NAMALWA (cell line): Measurements from ENCODE around the gene CPNE5.

Experiments used
- DNase-seq: peaks from one replicate; pipeline ENCODE4 v3.0.0-alpha.2; 2015; ENCODE audit warnings: low spot score

The CPNE5 gene

DNA sequence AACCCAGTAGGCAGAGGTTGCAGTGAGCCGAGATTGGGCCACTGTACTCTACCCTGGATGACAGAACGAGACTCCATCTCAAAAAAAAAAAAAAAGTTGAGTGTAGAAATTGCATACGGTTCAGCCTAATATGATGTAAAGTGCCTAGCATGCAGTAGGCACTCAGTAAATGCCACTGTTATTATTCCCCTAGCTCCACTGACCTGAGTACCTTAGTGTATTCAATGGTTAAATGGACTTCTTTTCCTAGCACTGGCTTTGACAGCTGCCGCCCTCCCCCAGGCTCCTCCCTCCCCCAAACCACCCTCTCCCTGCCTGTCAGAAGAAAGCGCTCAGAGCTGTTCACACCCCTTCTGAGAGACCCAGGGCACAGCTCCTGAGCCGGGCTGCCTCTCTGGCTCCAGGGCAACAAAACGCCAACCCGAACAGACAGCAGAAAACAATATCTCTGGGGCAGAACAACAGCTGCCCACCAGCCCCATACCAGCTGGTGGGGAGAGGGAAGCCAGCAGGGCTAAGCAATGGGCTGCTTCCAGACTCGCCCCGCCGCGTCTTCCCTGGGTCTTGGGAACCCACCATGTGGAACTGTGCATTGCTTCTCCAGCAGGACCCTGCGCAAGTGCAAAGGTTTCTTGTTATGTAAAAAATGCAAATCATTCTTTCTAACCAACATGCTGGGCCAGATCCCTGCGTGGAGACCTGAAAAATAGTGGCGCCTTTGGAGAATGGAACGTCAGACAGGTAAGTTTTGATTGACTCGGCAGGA, 4.5 kb downstream of the CPNE5 start:
- DNase-seq: no peak

DNA sequence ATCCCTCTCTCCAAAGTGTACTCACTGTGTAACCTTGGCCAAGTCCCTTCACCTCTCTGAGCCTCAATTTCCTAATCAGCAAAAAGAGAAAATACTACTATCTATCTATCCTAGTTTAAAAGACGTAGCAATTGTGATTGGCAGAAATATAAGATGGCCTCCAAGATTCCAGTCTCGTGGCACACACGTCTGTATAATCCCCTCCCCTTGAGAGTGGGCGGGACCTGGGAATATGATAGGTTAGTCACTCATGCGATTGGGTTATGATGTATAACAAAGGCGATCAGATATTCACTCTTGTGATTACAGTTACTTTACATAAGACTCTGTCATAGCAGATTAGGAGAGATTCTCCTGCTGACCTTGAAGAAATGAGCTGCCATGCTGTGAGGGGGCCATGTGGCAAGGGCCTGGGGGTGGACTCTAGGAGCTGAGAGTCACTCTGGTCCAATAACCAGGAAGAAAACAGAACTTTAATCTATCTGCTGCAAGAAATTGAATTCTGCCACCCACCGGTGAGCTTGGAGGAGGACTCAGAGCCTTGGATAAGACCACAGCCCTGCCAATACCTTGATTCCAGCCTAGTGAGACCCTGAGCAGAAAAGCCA, 6.0 kb downstream of the CPNE5 start:
- DNase-seq: no peak

DNA sequence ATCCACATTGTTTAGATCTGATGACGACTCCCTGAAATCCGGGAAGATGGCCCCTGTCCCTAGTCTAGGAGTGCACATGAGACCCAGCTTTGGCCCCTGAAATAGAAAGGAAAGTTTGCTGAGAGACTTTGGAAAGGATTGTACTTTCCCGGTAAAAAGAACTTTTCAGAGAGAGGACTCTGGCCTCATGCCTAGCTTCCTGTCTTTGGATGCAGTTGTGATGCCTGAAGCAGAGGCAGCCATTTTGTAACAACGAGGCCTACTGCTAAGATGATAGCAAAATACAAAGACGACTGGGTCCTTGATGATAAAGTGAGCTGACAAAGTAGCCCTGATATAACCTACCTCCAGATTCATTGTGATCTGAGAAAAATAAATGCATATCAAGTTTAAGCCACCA, 6.9 kb downstream of the CPNE5 start:
- no peak for DNase-seq

DNA sequence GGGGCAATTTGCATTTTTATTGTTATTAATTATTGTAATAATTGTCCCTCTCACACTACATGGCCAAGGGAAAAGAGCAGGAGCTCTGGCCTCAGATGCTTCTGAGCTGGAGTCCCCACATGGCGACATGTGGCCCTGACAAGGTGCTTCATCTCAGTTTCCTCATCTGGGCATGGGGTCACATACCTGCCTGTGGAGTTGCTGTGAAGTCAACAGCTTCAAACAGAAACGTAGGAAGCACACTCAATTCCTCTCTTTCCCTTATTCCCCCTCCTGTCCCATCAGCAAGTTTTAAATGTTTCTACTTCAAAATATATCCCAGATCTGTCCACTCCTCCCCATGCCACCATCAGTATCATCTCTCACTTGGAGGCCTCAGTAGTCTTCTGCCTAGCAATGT, 8.7 kb downstream of the CPNE5 start:
- DNase-seq: no peak

DNA sequence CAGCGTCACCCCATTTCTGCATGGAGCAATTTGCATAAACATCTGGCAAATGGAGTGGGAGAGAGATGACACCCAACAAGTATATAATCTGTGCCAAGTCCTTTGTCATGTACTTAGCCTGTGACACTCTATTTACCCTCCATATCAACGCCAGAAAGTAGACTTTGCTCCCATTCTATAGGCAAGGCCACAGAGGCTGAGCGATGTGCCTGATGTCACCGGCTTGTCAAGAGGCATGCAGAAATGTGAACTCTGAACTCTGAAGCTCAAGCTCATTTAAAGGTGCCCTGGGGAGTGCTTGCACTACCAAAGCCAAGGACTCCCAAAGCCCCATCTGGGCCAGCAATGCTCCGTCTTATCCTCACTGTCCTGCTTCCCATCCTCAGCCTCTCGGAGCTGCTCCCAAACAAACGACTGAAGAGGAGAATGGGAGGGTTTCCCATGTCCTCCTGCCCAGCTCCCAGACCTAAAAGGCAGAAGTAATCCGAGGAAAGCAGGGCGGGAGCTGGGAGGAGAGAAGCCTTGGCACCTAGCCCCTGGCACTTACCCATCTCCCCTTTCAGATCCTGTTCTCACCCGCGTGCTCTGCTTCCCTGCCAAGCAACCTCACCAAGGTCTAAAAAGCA, 9.2 kb downstream of the CPNE5 start:
- DNase-seq: no peak

DNA sequence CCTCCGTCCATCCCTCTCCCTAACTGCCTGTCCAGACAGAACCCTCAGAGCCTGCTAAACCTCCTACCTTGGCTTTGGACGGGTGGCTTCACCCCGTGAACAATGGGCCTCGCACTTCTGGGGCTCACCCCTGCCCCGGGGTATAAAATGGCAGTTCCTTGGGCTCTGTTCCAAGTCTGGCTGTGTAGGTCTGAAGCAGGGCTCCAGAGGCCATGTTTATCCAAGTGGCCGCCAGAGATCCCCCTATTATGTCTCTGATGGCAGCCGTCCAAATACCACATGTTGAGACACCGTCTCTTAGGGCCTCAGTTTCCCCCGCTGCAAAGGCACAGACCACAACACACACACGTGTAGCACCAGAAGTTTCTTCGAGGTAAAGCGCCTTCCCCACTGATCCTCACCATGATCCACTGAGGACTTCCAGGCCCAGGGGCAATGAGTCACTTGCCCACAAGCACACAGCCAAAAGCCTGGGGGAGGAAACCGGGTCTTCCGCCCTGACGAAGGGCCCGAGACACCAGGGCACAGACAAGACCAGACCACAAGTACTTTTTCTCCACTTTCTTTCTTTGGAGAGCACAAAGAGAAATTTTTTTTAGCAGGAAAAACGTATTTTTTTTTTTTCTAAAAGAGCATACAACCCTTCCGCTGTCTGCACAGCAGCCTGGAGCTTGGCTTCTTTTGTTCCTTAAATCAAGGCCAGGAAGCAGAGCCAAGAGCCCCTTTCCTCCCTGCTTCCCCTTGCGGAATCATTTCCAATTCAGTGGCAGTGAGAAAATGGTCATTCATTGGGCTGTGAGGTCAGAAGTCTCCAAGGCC, 11.8 kb downstream of the CPNE5 start:
- DNase-seq: no peak

DNA sequence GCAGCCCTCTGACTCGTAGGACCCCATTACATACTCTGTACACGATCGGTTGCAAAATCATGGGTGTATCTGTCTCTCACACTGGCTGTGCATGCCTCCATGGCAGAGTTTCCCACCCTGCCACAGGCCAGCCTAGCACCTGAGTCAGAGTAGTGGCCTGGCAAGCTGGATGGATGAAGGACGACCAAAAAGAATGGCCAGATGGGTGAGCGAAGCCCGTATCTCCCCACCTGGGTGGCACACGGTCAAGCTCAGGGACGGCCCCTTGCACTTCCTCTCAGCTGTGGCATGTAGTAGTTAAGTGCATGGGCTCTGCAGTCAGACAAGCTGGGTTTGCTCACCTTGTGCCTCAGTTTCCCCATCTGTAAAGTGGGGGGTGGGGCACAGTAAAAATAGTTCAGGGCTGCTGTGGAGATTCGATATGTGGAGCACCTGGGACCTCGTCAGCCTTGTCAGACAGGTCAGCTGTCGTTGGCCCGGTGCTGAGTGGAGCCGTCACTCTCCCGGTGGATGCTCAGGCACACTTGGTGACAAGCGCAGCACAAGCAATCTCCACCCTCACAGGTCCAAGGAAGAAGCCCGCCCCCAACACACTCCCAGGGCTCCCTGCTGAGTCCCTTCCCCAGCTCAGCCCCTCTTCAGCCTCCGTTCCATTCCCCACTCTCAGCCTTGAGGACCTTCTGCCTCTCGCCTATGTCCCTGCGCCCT, 12.6 kb downstream of the CPNE5 start:
- DNase-seq: no peak

DNA sequence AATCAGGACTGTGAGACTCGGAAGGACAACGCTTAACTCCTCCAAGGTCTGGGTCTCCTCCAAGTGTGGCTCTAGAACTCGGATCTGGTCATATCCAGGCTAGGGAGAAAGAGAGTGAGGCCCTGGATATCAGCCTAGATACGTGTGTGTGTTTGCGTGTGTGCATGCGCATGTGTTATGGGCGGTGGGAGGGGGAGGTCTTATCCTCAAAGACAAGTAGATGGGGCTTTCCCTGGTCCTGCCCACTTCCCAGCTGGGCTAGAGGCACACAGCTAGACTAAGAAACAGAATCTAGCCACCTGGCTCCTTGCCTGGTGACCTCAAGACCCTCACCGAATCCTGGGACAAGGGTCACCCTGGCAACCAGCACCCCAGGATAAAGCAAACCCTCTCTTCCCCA, 13.2 kb downstream of the CPNE5 start:
- DNase-seq: no peak

DNA sequence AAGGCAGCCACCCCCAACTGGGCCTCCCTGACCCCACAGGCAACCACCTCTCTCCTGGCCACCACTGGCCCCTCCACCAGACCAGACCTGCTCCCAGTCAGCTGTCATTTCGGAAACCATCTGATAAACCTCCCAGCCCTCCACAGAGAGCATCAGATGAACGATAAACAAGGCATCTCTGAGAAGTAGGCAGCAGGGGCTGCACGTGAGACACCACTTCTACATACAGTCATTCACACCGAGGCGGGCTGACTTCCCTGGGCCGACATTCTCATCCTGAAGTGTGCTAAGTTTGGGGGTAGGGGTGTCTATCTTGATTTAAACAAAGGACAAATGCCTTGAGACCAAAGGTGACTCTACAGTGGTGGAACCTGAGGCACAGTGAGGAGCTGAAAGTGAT, 13.8 kb downstream of the CPNE5 start:
- DNase-seq: no peak

DNA sequence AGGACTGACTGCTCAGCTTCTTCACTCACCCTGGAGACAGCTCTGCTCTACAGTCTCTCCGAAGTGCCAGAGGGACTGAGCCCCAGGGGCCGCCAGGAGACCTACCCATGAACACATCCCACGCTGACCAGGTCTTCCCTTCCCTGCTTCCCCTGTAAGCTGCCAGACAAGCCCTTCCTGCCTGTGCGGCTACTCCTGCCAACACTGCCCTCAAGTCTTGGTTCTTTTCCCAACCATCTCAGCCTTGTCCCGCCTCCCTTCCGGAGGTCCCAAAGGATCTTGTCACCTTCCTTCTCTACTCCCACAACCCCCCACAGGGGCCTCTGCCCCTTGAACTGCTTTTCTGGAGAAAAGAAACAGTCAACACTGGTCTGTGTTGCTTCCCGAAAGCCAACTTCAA, 15.0 kb downstream of the CPNE5 start:
- no peak for DNase-seq

DNA sequence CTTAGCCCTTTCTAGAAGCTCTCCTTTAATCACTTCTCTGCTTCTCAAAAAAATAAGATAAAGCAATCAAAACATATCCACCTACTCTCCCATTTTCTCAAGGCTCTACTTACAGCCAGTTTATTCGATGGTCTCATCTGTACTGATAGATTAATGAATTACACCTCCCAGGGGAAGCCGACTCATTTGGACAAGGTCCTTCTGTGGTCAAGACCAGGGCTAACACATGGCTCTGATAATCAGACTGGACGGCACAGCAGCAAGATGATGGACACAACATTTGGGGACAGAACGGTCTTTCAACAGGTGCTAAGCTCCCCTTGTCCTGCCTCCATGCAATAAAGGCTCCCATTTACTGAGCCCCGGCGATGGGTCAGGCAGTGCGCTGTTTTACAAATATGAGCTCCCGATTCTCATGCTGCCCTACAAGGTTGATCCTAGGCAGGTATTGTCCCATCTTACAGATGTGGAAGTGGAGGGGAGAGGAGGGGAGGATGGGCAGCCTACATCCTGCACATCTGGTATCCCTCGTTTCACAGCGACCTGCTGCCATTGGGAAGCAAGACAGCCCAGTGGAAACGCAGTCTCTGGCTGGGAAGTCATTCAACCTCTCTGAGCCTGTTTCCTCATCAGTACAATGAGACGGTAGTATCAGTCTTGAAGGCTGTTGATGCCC, 15.7 kb downstream of the CPNE5 start:
- no peak for DNase-seq

DNA sequence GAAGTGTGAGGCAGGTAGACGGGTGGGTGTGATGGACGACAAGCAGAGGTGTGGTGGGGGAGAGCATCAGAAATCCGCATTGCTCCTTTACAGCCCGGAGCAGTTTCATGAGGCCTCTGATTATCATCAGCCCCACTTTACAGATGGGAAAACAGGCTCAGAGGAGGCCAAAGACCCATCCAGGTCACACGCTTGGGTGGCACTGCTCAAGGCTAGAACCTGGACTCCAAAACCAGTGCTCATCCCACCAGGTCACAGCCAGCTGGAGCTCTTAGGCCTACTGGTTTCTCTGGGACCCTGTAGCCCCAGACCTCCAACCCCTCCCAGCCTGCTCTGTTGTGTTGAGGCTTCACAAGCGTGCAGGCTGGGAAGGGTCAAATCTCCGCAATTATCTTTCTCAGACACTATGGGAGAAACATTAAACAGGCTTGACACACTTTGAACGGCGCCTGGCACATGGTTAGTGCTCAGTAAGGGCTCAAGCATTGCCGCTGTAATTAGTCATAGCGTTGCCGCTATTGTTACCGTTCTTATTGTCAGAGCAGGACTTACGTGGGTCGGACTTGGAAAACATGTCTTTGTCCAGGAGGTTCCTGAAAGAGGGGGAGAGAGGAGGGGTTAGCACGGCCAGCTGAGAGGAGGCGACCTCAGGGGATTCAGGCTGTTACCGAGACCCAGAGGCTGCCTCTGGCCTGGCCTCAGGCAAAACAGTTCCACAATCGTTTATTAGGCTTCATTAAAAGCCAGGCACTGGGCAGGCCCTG, 16.6 kb downstream of the CPNE5 start:
- DNase-seq: no peak

DNA sequence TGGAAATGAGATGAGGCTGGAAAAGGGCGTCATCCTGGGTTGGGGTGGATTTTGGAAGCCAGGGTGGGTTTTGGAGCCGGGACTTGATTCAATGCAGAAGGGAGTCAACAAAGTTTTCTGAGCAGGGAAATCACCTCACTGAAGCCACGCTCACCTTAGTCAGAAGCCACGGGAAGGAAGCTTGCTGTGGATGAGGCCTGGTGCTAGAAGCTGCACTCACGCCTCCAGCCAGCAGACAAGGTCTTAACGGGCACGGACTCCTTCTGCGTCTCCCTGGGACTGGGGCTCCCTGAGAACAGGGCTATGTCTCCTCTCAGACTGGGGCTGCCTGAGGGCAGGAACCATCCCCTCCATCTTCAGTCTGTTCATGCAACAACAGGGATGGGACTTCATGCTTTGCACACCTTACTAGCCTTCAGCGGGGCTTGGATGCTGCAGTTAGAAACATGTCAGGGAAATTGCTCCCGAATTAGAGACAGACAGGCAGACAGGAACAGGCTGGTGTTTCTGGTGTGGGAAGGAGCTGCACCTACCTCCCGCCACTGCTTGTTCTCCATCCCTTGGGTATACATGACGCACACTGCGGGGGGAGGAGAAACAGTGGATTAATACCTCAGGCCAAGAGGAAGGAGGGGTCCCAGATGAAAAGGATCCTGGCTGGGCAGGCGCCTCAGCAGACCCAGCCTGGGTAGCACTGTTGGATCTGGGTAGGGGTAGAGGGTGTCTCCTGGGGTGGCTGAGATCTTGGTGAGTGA, 17.5 kb downstream of the CPNE5 start:
- DNase-seq: no peak

DNA sequence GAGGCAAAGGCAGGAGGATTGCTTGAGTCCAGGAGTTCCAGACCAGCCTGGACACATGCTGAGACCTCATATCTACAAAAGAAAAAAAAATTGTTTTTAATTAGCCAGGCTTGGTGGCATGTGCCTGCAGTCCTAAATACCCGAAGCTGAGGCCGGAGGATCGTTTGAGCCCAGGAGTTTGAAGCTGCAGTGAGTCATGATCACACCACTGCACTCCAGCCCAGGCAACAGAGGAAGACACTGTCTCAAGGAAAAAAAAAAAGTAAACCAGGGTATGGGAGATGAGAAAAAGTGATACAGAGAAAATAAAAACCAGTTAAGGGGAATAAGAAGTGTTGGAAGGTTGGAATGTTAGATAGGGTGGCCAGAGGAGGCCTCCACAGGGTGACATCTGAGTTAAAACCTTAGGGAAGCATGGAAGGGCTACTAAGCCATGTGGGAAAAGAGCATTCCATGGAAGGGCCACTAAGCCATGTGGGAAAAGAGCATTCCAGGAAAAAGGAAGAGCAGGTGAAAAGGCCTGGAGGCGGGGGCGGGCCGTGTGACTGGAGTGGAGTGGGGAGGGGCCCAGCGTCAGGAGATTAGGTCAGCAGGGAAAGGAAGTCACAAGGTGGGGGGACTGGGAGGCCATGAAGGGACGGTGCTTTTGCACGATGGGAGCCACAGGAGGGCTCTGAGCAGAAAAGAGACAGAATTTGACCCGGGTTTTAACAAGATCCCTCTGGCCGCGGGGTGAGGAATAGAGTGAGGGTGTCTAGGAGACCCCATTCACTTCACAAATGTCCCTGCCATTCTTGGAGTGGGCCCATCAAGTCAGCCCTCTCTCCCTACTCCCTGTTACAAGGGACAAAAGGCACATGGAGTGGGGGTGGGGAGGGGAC, 18.3 kb downstream of the CPNE5 start:
- no peak for DNase-seq

DNA sequence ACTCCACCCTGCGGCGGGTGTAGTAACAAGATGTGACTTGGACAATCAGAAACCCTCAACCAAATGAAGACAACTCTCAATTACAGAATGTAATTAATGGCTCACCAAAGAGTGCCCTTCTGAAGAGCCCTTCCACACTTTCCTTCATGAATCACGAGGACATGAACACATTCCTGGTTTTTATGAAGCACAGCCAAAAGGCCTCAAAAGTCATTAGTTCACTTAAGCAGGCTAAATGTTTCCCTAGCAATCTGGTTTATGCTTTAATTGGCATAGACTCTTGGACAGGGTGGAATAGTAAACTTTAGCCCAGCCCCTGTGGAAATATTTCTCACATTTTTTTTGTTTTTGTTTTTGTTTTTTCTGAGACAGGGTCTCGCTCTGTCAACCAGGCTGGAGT, 20.5 kb downstream of the CPNE5 start:
- DNase-seq: no peak

DNA sequence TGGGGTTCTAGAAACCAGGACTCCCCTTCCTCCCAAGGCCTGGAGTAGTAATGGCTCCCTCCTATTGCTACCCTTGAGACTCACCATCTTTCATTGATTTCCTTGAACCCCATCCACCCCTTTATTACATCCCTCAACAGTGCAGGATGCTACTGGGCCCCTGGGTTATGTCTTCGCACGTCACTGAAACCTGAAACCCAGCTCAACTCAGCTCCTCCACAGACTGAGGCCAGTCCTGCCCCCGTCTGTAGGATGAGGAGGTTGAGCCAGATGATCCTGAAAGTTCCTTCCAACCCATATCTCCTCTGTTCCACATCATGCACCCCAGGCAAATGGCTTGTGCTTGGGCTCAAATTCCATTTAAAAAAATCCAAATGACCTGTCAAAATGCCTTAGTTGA, 21.4 kb downstream of the CPNE5 start:
- no peak for DNase-seq

DNA sequence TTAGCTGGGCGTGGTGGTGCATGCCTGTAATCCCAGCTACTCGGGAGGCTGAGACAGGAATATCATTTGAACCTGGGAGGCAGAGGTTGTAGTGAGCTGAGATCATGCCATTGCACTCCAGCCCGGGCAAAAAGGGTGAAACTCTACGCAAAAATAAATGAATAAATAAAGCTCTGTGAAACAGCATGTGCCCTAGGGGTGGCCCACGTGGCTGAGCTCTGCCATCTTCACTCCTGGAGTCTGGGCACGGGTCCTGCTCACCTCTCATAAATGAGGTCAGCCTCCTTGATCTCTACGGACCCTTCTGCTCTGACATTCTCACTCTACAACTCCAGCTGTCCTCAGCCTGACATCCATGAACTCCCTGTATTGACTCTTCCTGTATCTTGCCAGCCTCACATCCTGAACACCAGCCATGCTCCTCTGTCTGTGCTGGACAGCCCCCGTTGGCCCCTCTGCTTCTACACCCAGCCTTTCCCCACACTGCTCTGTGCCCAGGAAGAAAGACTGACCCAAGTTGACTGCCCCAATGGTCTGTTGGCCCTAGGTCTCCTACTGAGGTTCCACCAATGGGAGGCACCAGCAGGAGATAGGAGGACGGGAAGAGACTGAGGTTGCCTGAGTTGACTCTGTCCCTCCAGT, 21.9 kb downstream of the CPNE5 start:
- DNase-seq: no peak

DNA sequence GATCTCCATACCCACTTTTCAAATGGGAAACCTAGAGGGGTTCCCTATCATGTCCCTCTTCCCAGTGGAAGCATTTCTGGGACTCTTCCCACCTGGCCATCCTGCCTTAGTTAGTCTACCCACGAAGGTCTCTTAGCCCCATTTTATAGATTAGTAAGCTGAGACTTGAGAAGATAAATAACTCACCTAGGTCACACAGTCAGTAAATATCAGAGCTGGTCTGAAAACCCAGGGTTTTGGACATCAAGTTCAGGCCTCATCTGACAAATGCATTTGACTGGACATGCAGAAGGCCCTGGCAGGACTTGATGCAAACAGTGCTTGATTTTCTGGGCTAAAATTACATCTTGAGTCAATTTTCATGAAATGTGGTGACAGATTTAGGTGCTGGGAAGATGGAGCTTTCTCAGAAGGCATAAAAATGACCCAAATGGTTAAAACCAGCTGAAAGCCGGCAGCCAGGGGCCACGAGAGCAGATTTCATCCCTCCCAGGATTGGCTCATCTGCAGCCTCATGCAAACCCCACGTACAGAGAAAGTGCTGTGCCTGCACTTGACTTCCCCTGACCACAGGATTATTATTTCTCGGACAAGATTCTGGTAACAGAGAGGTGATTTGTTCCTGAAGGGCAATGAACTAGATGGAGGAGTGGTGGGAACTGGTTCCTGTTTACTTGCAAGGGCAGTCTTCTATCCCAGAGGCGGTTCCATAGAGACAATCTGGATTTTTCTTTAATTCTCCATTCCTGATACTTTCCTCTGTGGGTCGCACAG, 23.1 kb downstream of the CPNE5 start:
- no peak for DNase-seq
